Heart left ventricle (tissue), 16 donors: ENCODE data around the gene FNBP1. TPM values are rescaled to one million over a fixed set of nuclear protein-coding genes. Genes with fewer than 3 reads are reported as not detected.
"Not testable (repeated sequence)": the region's sequence is repeated elsewhere in the genome, so short reads cannot be mapped to it uniquely, and the experiment has no call there.

Experiments used
- ATAC-seq, 4 donors: fragments of 200-7000 bp; cut with Tn5 transposase; one replicate each; pipeline ENCODE4 v1.9.1; 2020 to 2022; ENCODE audit warnings: moderate library complexity in 4 of 4, mild to moderate bottlenecking in 3 of 4, moderate number of reproducible peaks in 1 of 4
- DNase-seq, 5 donors: peaks; one replicate each; pipeline ENCODE4 v3.0.0-alpha.2; 2020
- H3K27ac ChIP-seq, 12 donors: fragments of 200-600 bp; sonication (generic) in 4 of 12; one replicate each; pipeline versions ENCODE4 v1.5.0 to v1.8.0; 2016 to 2022; ENCODE audit warnings: mild to moderate bottlenecking in 2 of 12
- H3K27me3 ChIP-seq, 9 donors: fragments of 200-600 bp; sonication (generic) in 2 of 9; one replicate each; pipeline versions ENCODE4 v1.5.1 to v1.8.0; 2016 to 2022; ENCODE audit warnings: mild to moderate bottlenecking in 3 of 9
- H3K36me3 ChIP-seq, 9 donors: fragments of 200-600 bp; sonication (generic) in 2 of 9; one replicate each; pipeline versions ENCODE4 v1.5.0 to v1.8.0; 2018 to 2022; ENCODE audit warnings: mild to moderate bottlenecking in 2 of 9
- H3K4me1 ChIP-seq, 12 donors: fragments of 200-600 bp; sonication (generic) in 4 of 12; one replicate each; pipeline versions ENCODE4 v1.5.0 to v1.8.0; 2016 to 2022; ENCODE audit warnings: mild to moderate bottlenecking in 3 of 12
- H3K4me3 ChIP-seq, 12 donors: fragments of 200-600 bp; sonication (generic) in 4 of 12; one replicate each; pipeline versions ENCODE4 v1.5.0 to v1.8.0; 2017 to 2022; ENCODE audit warnings: mild to moderate bottlenecking in 9 of 12, moderate library complexity in 4 of 12
- H3K9me3 ChIP-seq, 12 donors: fragments of 200-600 bp; sonication (generic) in 4 of 12; one replicate each; pipeline versions ENCODE4 v1.5.0 to v1.8.0; 2016 to 2022; ENCODE audit warnings: mild to moderate bottlenecking in 1 of 12
- POLR2A ChIP-seq, 2 donors: fragments of 450-650 bp; IDR thresholded peaks; one replicate each; pipeline ENCODE4 v1.6.1; 2017; ENCODE audit warnings: antibody characterized with exemption in 2 of 2, mild to moderate bottlenecking in 2 of 2, moderate library complexity in 2 of 2
- WGBS, 4 donors: extraction: QIAGEN DNeasy Blood & Tissue Kit in 2 of 4; methylation state at CpG; one replicate each; pipeline versions ENCODE4 v1.1.5 to v1.1.7; 2013 to 2018; 5-methylcytosine and 5-hydroxymethylcytosine counted together
- intact Hi-C, 10 donors: fragments of 100-400 bp; cut with DNase I; formaldehyde crosslinking; loops; one replicate each; pipeline versions ENCODE4 v1.11.1 to v1.14.2; 2022
- polyA plus RNA-seq, 2 donors: library from polyadenylated mRNA; stranded (reverse); fragments of 200-250 nt; gene quantifications; one replicate each; pipeline ENCODE4 v1.2.3, GENCODE V29; 2013
- total RNA-seq, 9 donors: library from RNA; depleted of rRNA in 2 of 9; stranded (reverse); fragments of >200 nt in 2 of 9; fragmentation: NEBNext Ultra II Directional in 3 of 9; extraction: Animal tissue kit (Norgen Biotek cat#: 25700) in 3 of 9; gene quantifications; one replicate each; pipeline versions ENCODE4 v1.1.0 to v1.2.4, GENCODE V29; 2016 to 2023
- TF ChIP-seq, protein P1 (sequence below), 12 donors: fragments of 200-600 bp; sonication (generic) in 4 of 12; IDR thresholded peaks; one replicate each; pipeline versions ENCODE4 v1.5.0 to v1.8.0; 2018 to 2022; ENCODE audit warnings: antibody characterized with exemption in 12 of 12, mild to moderate bottlenecking in 5 of 12
- donor health status: ischemic (EF 13 %, LVEDD 7.1; RV severe dilation, severe dysfunction).
- donor health status: healthy with polysubstance abuse.
- donor health status: DM: no; HTN: yes; CAD: no.
- donor health status: DM: no; HTN: no; CAD: no.
- donor health status: ischemic (EF 25% LVEDD 6.9; RV normal size, moderate dysfunction).
- donor health status: ischemic (EF 25% LVEDD 5.7; RV mildly dilated, moderate dysfunction).
- donor health status: healthy.
- donor health status: DM: yes; HTN: yes; CAD: no.
- donor health status: ischemic (EF 35%, LVEDD 5.7; RV mildly dilated, moderate dysfunction).
- donor health status: nonischemic (EF 11% LVEDD 7.7; RV severe dilation, severe dysfunction).
- donor health status: DM: yes; HTN: yes; CAD: no.
- donor health status: PGD.
- donor health status: ischemic (EF 29% LVEDD 5.4; RV normal size, mild dysfunction).
- donor health status: nonischemic (EF 23%, LVEDD 6.1; RV moderate dilation, normal function).

The FNBP1 gene
- total and polyA plus RNA-seq, 11 donors, result 6.9 to 47.3 (median 24.1) TPM

DNA sequence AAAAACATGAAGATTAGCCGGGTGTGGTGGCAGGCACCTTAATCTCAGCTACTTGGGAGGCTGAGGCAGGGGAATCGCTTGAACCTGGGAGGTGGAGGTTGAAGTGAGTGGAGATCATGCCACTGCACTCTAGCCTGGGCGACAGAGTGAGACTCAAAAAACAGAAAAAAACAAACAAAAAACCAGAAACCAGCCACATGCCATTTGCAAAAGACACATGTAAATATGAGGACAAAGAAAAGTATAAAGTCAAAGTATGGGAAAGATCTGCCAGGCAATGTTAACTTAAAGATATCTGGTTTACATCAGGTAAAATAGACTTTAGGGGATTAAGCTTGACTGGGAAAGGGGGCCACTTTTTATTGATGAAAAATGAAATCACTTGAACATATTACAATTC, 90.7 kb downstream of the FNBP1 start:
- no peaks in the 10 kb centered on the region for H3K9me3 ChIP-seq
- ATAC-seq, result no peak
- peak overlapping the region in 1 of 12 donors; percentile 86 for H3K27ac ChIP-seq
- WGBS, 4 donors, result 96 to 99% (median 97%) methylated on average over 3 of the region's 3 CpGs
- no peak for DNase-seq
- peaks cover 0 to 71% (median 33%) of the 10 kb centered on the region in 9 donors for H3K36me3 ChIP-seq
- intact Hi-C loops, result no loop called here
- TF ChIP-seq, protein P1, sequence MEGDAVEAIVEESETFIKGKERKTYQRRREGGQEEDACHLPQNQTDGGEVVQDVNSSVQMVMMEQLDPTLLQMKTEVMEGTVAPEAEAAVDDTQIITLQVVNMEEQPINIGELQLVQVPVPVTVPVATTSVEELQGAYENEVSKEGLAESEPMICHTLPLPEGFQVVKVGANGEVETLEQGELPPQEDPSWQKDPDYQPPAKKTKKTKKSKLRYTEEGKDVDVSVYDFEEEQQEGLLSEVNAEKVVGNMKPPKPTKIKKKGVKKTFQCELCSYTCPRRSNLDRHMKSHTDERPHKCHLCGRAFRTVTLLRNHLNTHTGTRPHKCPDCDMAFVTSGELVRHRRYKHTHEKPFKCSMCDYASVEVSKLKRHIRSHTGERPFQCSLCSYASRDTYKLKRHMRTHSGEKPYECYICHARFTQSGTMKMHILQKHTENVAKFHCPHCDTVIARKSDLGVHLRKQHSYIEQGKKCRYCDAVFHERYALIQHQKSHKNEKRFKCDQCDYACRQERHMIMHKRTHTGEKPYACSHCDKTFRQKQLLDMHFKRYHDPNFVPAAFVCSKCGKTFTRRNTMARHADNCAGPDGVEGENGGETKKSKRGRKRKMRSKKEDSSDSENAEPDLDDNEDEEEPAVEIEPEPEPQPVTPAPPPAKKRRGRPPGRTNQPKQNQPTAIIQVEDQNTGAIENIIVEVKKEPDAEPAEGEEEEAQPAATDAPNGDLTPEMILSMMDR (IDR thresholded peaks at IDR 0.05), result no peak
- TF ChIP-seq POLR2A (IDR thresholded peaks at IDR 0.05), result no peak
- H3K27me3 ChIP-seq, result no peaks in the 10 kb centered on the region
- no peak overlapping the region for H3K4me3 ChIP-seq
- H3K4me1 ChIP-seq, result peaks cover 0 to 45% (median 3%) of the 10 kb centered on the region in 12 donors

DNA sequence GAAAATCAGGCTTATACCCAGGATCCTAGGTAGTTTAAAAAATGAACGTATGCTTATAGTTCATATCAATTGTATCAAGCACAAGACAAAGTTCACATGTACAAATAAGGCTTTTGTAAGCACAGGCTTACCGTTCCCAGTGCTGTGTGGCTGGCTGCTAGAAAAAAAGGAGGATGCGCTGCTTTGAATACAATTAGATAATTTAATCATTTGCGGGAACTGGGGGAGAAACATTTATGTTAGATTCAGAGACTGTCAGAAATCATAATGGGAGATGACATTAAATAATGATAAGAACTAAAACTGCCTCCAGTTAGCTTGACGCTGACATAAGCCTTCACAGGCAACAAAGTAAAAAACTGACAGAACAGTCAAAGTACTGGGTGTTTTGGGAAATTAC, 93.2 kb downstream of the FNBP1 start:
- no peak overlapping the region for H3K4me3 ChIP-seq
- H3K36me3 ChIP-seq, result peaks cover 0 to 53% (median 9%) of the 10 kb centered on the region in 9 donors
- WGBS, 4 donors, result 86 to 90% (median 87%) methylated on average over 5 of the region's 5 CpGs
- H3K27me3 ChIP-seq, result no peaks in the 10 kb centered on the region
- DNase-seq (no peak), ATAC-seq (no peak)
- peak overlapping the region in 2 of 12 donors; percentile 40 to 86 for H3K27ac ChIP-seq
- TF ChIP-seq, protein P1 (IDR thresholded peaks at IDR 0.05), result no peak
- no peak for TF ChIP-seq POLR2A (IDR thresholded peaks at IDR 0.05)
- intact Hi-C loops, result no loop called here
- H3K4me1 ChIP-seq, result peaks cover 0 to 51% (median 11%) of the 10 kb centered on the region in 12 donors
- H3K9me3 ChIP-seq, result no peaks in the 10 kb centered on the region

DNA sequence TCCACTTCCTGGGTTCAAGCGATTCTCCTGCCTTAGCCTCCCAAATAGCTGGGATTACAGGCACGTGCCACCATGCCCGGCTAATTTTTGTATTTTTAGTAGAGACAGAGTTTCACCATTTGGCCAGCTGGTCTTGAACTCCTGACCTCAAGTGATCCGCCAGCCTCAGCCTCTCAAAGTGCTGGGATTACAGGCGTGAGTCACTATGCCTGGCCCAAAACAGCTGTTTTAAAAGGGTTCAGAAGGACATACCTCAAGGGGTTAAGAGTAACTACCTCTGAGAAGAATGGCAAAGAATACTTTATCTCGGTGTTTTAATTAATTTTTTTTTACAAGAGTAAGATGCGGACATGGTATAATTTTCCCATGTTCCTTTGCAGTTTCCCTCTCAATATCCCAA, 94.4 kb downstream of the FNBP1 start:
- ATAC-seq, DNase-seq, H3K4me3 ChIP-seq, H3K9me3 ChIP-seq, H3K27me3 ChIP-seq, intact Hi-C loops: not testable (repeated sequence)
- WGBS, 4 donors, result 74 to 78% (median 76%) methylated on average over 7 of the region's 7 CpGs
- H3K36me3 ChIP-seq, result peaks cover 0 to 53% (median 9%) of the 10 kb centered on the region in 9 donors
- peak overlapping the region in 1 of 12 donors; percentile 86 for H3K27ac ChIP-seq
- H3K4me1 ChIP-seq, result peaks cover 0 to 51% (median 10%) of the 10 kb centered on the region in 12 donors

DNA sequence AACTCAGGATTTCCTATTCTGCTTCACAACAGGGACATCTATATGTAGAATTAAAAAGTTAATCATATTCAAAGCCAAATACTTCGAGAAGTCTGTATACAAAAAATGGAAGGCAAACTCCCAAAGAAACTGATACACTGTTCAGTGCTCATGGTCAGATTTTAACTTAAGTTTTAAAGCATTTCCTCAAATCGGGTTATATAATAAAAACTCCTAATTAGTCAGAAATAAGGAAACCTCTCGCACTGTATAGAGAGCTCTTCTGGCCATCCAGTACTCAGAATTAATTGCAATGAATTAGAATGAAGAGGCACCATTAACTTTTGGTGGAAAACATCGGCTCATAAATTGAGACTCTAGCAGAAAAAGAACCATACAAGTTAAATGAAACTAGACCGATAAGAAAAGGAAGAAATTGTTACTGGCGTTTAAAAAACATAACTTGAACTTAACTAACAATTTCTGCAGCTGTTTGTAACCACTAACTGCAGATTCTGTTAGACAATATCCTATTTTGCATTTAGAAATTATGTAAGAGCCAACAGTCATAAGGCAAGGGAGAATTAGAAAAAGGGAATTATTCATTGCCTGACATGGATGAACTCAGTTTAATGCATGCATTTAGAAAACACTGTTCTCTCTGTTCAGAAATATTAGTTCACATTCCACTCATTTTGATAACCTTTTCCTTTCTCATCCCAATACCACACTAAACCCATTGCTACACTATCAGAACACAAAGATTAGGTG, 96.6 kb downstream of the FNBP1 start:
- peaks cover 0 to 50% (median 10%) of the 10 kb centered on the region in 12 donors for H3K4me1 ChIP-seq
- ATAC-seq, result no peak
- peak overlapping the region in 9 of 12 donors; percentile 2 to 93 (median 67) for H3K27ac ChIP-seq
- peaks cover 0 to 12% (median 4%) of the 10 kb centered on the region in 12 donors for H3K9me3 ChIP-seq
- intact Hi-C loops, result no loop called here
- no peak for DNase-seq
- 78 to 87% (median 82%) methylated on average over 6 of the region's 6 CpGs for WGBS, 4 donors
- peak overlapping the region in 1 of 12 donors; percentile 21 for H3K4me3 ChIP-seq
- H3K27me3 ChIP-seq, result no peaks in the 10 kb centered on the region
- TF ChIP-seq, protein P1 (IDR thresholded peaks at IDR 0.05), result no peak
- TF ChIP-seq POLR2A (IDR thresholded peaks at IDR 0.05), result no peak
- H3K36me3 ChIP-seq, result peaks cover 0 to 40% (median 0%) of the 10 kb centered on the region in 9 donors
